ENCODE data around the gene IL10RA. TPM values are rescaled to one million over a fixed set of nuclear protein-coding genes. Genes with fewer than 3 reads are reported as not detected.
"Not testable (repeated sequence)": the region's sequence is repeated elsewhere in the genome, so short reads cannot be mapped to it uniquely, and the experiment has no call there.

Gene IL10RA
- total RNA-seq = 10 to 100 TPM; 11.3 to 16.1 TPM

DNA sequence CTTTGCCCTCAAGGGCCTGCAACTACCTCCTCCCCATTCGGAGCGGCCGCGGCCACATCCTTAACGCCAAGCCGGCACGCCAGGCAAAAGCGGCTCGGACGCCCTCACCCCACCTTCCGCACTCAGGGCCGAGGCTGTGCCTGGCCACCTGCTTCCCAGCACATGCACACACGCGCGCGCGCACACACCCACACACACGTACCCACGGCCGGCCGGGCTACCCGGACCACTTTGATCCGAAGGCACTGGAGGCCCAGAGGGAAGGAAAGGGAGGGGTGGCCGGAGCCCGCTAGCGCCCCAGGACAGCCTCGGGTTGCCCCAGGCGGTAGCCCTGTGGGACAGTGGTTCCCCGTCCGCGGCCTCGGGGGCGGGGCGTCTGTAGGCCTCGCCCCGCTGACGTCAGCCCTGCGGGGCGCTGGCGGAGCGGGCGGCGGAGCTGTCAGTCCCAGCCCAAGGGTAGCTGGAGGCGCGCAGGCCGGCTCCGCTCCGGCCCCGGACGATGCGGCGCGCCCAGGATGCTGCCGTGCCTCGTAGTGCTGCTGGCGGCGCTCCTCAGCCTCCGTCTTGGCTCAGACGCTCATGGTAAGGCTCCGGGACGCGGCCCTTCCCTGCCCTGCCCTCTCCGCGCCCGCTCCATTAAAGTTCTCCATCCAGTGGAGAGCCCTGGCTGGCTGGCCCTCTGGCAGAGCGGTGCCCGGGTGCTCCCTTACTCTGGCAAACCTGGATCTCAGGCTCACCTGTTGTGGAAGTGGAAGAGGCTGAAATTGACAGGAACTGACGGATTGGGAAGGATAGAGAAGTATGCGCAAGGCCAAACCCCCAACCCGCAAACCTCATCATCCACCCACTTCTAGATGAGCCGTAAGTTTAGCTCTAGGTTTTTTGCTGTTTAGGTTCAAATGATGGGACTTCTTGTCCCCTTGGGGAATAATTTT lies at the start of gene IL10RA:
Gene IL10RA, plus strand, starts transcription at position 442 of the 935 bp plus-strand sequence. Its CDS starts 74 bp downstream, at position 516.
- peaks cover 15% of the 10 kb centered on the region for H3K36me3 Mint-ChIP-seq (ENCODE audit: low read depth)
- H3K9me3 Mint-ChIP-seq = no peaks in the 10 kb centered on the region
- peak; percentile 81 for DNase-seq
- peak within 1 kb of the TSS; percentile 88 for H3K27ac Mint-ChIP-seq
- CTCF ChIA-PET = interaction anchor here (0.7 to 5.1 kb wide), 9 partner anchors 8 to 179 kb away, joined by 3 to 32 read pairs (median 4); no protein-coding TSS in a partner anchor
- H3K4me3 Mint-ChIP-seq = peak within 1 kb of the TSS; percentile 84
- intact Hi-C loops (cut with micrococcal nuclease) = loop anchor here (2.0 to 5.0 kb wide), 5 partner anchors 163 to 1134 kb away; partner anchors contain the start of gene ATP5MG
- peaks cover 63% of the 10 kb centered on the region for H3K4me1 Mint-ChIP-seq (ENCODE audit: low read depth)
- no peaks in the 10 kb centered on the region for H3K27me3 Mint-ChIP-seq (ENCODE audit: low read depth)

DNA sequence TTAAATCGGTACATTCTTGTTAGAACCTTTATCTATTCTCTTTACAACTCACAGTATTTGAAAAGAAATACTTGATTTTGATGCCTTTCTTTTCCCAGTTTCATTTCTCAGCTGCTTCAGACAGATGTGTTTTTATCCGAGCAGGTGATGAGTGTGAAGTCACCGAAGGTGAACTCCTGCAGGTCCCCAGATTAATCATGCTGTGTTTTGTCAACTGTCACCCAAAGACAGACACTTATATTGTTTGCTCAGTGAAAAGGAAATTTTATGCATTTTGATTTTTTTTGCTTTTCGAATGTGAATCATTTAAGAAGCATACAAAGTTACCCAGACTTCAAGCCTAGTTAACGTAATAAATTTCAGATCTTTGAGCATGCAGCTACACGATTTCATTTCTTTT lies 49.2 kb upstream of the IL10RA start:
- H3K9me3 Mint-ChIP-seq = no peaks in the 10 kb centered on the region
- H3K27ac Mint-ChIP-seq = no peak overlapping the region
- intact Hi-C loops (cut with micrococcal nuclease) = no loop called here
- H3K27me3 Mint-ChIP-seq (ENCODE audit: low read depth) = no peaks in the 10 kb centered on the region
- no peak overlapping the region for H3K4me3 Mint-ChIP-seq
- CTCF ChIA-PET = interaction anchor here (0.7 to 5.5 kb wide), 5 partner anchors 10 to 854 kb away, joined by 3 to 44 read pairs (median 5); no protein-coding TSS in a partner anchor
- DNase-seq = no peak
- peaks cover 14% of the 10 kb centered on the region for H3K4me1 Mint-ChIP-seq (ENCODE audit: low read depth)
- H3K36me3 Mint-ChIP-seq (ENCODE audit: low read depth) = no peaks in the 10 kb centered on the region

DNA sequence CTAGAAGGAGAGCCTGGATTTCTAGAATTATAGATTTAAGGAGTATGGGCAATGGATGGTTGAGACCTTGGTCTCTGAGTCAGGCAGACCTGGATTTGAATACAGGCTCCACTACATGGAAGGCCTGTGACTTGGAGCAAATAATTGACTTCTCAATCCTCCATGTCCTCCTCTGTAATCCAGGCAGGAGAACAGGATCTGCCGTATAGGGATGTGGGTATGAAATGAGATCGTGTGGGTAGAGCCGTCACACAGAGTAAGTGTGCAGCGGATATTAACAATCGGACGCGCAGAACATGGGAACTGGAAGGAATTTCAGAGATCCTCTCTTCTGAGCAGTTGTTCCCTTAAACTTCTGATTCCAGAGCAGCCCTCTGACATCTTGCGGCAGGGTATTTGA lies 45.5 kb upstream of the IL10RA start:
- intact Hi-C loops (cut with micrococcal nuclease) = loop anchor here (10.0 kb wide), 1 partner anchor 234 kb away; the partner anchor contains the start of gene SCN2B
- DNase-seq = no peak

DNA sequence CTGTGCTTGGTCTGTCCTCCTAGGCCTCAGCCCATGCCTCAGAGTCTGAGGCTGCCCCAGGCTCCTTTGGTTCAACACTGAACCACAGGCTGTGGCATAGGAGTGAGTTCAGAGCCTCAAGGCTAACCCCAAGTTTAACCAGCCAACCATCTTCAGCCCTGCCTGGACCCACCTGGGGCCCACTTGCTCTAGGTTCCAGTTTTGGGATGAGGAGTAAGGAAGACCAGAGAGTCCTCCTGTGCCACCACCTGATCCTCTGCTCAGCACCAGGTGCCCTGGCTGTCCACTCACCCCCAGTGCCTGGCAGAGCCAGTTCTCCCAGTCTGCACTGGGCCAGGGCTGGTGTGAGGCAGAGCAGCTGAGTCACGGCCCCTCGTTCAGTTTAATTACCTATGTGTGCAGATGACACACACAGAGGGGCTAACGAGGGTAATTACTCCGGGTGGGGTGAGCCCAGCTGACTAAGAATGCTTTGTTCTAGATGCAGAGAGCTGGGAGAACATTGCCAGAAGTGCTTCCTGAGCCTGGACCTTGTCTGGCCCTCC lies 45.0 kb upstream of the IL10RA start:
- H3K36me3 Mint-ChIP-seq (ENCODE audit: low read depth) = no peaks in the 10 kb centered on the region
- CTCF ChIA-PET = no interaction called here
- H3K4me3 Mint-ChIP-seq = no peak overlapping the region
- H3K27me3 Mint-ChIP-seq (ENCODE audit: low read depth) = no peaks in the 10 kb centered on the region
- no peak for DNase-seq
- H3K27ac Mint-ChIP-seq = no peak overlapping the region
- H3K9me3 Mint-ChIP-seq = peaks cover 3% of the 10 kb centered on the region
- H3K4me1 Mint-ChIP-seq (ENCODE audit: low read depth) = peaks cover 21% of the 10 kb centered on the region
- intact Hi-C loops (cut with micrococcal nuclease) = loop anchor here (10.0 kb wide), 1 partner anchor 234 kb away; the partner anchor contains the start of gene SCN2B

More for the DNA sequence above, 45.5 kb upstream of the IL10RA start:
- Mint-ChIP-seq H3K4me3 (no peak overlapping the region), H3K9me3 (peaks cover 3% of the 10 kb centered on the region), H3K27ac (no peak overlapping the region), H3K4me1 (ENCODE audit: low read depth) (peaks cover 16% of the 10 kb centered on the region), H3K27me3 (ENCODE audit: low read depth) (no peaks in the 10 kb centered on the region), H3K36me3 (ENCODE audit: low read depth) (no peaks in the 10 kb centered on the region)
- CTCF ChIA-PET = interaction anchor here (1.6 kb wide), 1 partner anchor 124 kb away, joined by 6 read pairs; no protein-coding TSS in a partner anchor

DNA sequence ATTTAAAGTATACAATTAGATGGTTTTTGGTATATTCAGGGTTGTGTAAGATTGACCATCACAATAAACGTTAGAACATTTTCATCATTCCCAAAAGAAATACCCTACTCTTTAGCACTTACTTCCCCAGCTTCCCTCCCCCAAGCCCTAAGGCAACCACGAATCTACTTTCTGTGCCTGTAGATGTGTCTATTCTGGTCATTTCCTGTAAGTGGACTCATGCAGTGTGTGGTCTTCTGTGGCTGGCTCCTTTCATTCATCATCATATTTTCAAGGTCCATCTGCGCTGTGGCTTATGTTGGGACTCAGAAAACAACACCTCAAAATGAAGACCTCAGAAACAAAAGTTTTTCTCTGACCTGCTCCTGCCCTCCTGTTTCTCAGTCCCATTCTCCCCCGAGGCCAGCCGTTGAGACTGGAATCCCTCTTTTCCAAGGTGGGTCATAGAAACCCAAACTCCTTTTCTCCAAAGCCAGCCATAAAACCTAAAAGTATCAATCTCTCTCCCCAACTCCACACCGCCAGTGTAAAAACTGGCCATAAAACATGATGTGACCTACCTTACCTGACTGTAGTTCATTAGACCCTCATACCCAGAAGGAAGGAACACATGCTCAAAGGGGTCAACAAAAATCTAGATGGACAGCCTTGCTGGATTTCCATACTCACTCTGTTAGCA lies 44.1 kb upstream of the IL10RA start:
- Mint-ChIP-seq H3K9me3 (peaks cover 3% of the 10 kb centered on the region), H3K27me3 (ENCODE audit: low read depth) (no peaks in the 10 kb centered on the region), H3K36me3 (ENCODE audit: low read depth) (no peaks in the 10 kb centered on the region), H3K4me1 (ENCODE audit: low read depth) (peaks cover 27% of the 10 kb centered on the region), H3K4me3 (no peak overlapping the region), H3K27ac (no peak overlapping the region)
- no peak for DNase-seq
- CTCF ChIA-PET = interaction anchor here (0.8 to 11.8 kb wide), 5 partner anchors 98 to 134 kb away, joined by 3 to 230 read pairs (median 6); no protein-coding TSS in a partner anchor
- intact Hi-C loops (cut with micrococcal nuclease) = loop anchor here (10.0 kb wide), 1 partner anchor 233 kb away; the partner anchor contains the start of gene SCN2B

DNA sequence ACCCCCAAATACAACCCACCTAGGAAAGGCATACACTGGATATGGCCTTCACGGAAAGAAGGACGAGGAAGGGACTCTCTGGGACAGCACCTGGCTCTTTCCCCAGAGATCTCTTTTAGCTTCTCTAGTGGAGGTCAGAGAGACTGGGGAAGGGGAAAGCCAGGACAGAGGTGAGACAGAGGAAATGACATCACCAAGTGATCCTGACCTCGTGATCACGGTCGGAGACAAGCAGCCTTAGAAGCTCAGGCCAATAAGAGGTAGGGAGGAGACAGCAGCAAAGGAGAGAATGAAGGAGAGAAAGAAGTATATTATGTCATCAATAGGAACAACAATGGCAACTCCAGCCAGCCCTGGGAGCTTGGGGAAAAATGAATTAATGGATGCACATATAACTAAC lies 41.6 kb upstream of the IL10RA start:
- CTCF ChIA-PET = interaction anchor here (1.0 to 11.8 kb wide), 8 partner anchors 9 to 137 kb away, joined by 3 to 230 read pairs (median 58); partner anchors contain the start of genes FXYD2 and TMPRSS13
- Mint-ChIP-seq H3K27ac (peak overlapping the region; percentile 3), H3K4me1 (ENCODE audit: low read depth) (peaks cover 47% of the 10 kb centered on the region), H3K4me3 (no peak overlapping the region), H3K27me3 (ENCODE audit: low read depth) (no peaks in the 10 kb centered on the region), H3K36me3 (ENCODE audit: low read depth) (no peaks in the 10 kb centered on the region), H3K9me3 (peaks cover 3% of the 10 kb centered on the region)
- DNase-seq = peak; percentile 48
- intact Hi-C loops (cut with micrococcal nuclease) = loop anchor here (10.0 kb wide), 1 partner anchor 230 kb away; the partner anchor contains the start of gene SCN2B

DNA sequence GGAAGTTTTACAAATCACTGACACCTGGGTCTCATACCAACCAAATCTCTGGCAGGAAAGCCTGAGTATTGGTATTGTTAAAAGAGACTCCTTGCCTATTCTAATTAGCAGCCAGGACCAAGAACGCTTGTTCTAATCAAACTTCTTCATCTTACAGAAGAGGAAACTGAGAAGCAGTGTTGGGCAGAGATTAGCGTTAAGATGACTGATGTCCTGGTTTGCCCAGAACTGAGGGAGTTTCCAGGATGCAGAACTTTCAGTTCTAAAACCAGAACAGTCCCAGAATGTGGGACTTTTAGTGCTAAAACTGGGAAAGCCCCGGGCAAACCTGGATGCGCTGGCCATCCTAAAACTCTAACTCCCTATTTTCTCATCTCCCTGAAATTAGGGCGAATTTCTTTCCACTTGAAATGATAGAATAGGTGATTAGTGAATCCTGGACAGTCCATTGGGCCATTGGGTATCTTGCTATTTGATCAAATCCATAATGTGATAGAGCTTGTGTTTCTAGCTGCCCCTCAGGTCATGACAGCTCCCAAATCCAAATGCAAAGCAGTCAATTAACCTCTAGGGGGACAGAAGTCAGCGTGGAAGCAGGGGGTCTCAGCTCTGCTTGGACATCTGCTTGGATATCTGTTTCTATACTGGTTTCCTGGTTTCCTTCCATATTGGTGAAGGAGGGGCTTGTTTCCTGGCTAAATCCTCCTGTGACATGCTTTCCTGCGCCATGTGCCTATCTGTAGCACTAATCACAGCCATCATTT lies 41.0 kb upstream of the IL10RA start:
- CTCF ChIA-PET = interaction anchor here (1.0 to 11.8 kb wide), 14 partner anchors 9 to 138 kb away, joined by 3 to 230 read pairs (median 38); partner anchors contain the start of genes FXYD2, IL10RA and TMPRSS13
- peaks cover 3% of the 10 kb centered on the region for H3K9me3 Mint-ChIP-seq
- H3K27me3 Mint-ChIP-seq (ENCODE audit: low read depth) = no peaks in the 10 kb centered on the region
- H3K4me3 Mint-ChIP-seq = no peak overlapping the region
- DNase-seq = no peak
- H3K4me1 Mint-ChIP-seq (ENCODE audit: low read depth) = peaks cover 50% of the 10 kb centered on the region
- intact Hi-C loops (cut with micrococcal nuclease) = loop anchor here (5.0 to 10.0 kb wide), 2 partner anchors 230 to 518 kb away; partner anchors contain the start of gene SCN2B
- H3K36me3 Mint-ChIP-seq (ENCODE audit: low read depth) = no peaks in the 10 kb centered on the region
- H3K27ac Mint-ChIP-seq = peak overlapping the region; percentile 3

DNA sequence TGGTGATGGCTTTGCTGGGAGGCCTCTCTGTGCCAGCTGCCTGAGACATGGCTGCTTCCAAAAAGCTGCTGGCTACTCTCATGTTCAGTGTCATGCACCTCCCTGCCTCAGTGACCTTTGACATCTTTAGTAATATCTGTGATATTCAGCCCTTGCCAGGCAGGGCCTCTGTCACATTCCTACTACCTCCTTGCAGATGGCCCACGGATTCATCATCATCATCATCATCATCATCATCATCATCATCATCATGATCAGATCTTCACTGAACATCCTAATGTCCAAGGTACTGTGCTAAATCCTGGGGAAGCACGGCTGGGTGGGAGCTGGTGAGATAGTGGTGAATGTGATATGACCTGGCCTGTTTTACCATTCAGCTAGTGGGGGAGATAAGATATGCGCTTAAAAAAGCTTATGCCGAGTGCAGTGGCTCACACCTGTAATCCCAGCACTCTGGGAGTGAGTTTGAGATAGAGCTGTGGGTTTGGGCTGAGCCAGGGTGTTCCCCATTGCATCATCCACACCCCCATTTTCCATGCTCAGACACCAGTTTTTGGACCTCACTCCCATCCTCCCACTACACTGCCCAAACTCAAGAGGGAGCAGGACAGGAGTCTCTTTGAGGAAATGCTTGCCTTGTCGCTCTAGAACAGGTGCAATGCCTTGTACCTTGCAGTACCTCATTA lies 39.9 kb upstream of the IL10RA start:
- CTCF ChIA-PET = interaction anchor here (0.6 to 11.8 kb wide), 53 partner anchors 10 to 520 kb away, joined by 3 to 230 read pairs (median 7); partner anchors contain the start of genes FXYD2, IL10RA and TMPRSS13
- Mint-ChIP-seq H3K27ac (no peak overlapping the region), H3K36me3 (ENCODE audit: low read depth) (no peaks in the 10 kb centered on the region), H3K4me1 (ENCODE audit: low read depth) (peaks cover 61% of the 10 kb centered on the region), H3K27me3 (ENCODE audit: low read depth) (no peaks in the 10 kb centered on the region), H3K4me3 (no peak overlapping the region), H3K9me3 (peaks cover 3% of the 10 kb centered on the region)
- intact Hi-C loops (cut with micrococcal nuclease) = loop anchor here (1.0 to 10.0 kb wide), 4 partner anchors 37 to 519 kb away; partner anchors contain the start of gene SCN2B
- peak; percentile 34 for DNase-seq

DNA sequence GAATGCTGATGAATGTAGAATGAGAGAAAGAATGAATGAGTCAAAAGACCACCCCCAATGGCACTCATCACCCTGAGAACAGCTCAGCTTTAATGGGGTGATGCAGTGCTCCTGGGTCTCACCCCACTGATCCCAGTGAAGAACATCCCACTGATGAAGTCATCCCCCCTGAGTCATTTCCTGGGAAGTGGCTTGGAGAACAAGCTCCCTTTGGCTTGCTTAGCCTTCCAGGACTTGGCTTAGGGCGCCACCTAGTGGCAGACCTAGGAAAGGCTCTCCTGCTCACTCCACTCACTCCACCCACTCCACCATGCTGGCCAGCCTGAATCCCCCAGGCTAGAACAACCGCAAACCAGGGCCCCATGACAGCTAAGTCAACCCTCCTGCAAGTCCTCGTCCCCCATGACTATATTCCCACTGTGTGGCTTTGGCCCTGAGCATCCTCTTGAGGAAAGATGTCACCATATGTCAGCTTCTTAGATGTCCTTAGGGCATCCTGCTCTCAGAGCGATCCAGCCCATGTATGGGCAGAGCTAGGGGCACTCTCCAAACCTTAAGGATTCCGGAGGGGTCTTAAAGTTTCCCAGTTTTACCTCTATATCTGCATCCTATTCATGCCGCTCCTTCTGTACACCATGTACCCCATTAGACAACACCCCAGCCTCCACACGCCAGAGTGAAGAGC lies 39.2 kb upstream of the IL10RA start:
- peaks cover 3% of the 10 kb centered on the region for H3K9me3 Mint-ChIP-seq
- CTCF ChIA-PET = interaction anchor here (0.6 to 11.8 kb wide), 58 partner anchors 11 to 521 kb away, joined by 3 to 230 read pairs (median 6); partner anchors contain the start of genes FXYD2, IL10RA and TMPRSS13
- no peaks in the 10 kb centered on the region for H3K27me3 Mint-ChIP-seq (ENCODE audit: low read depth)
- no peak overlapping the region for H3K4me3 Mint-ChIP-seq
- H3K4me1 Mint-ChIP-seq (ENCODE audit: low read depth) = peaks cover 68% of the 10 kb centered on the region
- no peaks in the 10 kb centered on the region for H3K36me3 Mint-ChIP-seq (ENCODE audit: low read depth)
- intact Hi-C loops (cut with micrococcal nuclease) = loop anchor here (1.0 to 10.0 kb wide), 6 partner anchors 15 to 520 kb away; partner anchors contain the start of gene SCN2B
- peak; percentile 91 for DNase-seq
- H3K27ac Mint-ChIP-seq = no peak overlapping the region

DNA sequence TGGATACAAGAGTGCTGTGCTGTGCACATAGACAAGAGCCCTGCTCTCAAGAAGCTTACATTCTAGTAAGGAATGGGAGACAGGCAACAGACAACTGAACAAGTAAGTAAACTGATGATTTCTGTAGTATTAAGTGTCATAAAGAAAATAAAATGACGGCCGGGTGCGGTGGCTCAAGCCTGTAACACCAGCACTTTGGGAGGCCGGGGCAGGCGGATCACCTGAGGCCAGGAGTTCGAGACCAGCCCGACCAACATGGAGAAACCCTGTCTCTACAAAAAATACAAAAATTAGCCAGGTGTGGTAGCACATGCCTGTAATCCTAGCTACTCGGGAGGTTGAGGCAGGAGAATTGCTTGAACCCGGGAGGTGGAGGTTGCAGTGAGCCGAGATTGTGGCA lies 38.4 kb upstream of the IL10RA start:
- intact Hi-C loops (cut with micrococcal nuclease) = loop anchor here (1.0 to 10.0 kb wide), 5 partner anchors 15 to 520 kb away; partner anchors contain the start of gene SCN2B
- H3K27ac Mint-ChIP-seq; H3K4me3 Mint-ChIP-seq; H3K27me3 Mint-ChIP-seq (ENCODE audit: low read depth); H3K36me3 Mint-ChIP-seq (ENCODE audit: low read depth); DNase-seq; H3K9me3 Mint-ChIP-seq: not testable (repeated sequence)
- H3K4me1 Mint-ChIP-seq (ENCODE audit: low read depth) = peaks cover 75% of the 10 kb centered on the region
- CTCF ChIA-PET = interaction anchor here (0.6 to 11.8 kb wide), 40 partner anchors 12 to 523 kb away, joined by 3 to 230 read pairs (median 8); partner anchors contain the start of genes FXYD2, IL10RA and TMPRSS13

Measured in activated naive CD4-positive, alpha-beta T cell treated with anti-CD3 and anti-CD28 coated beads for 36 hours (primary cell).